DND-41 (cell line): ENCODE data around the gene PGPEP1.

ENCODE experiments used
- CTCF ChIP-seq: IDR thresholded peaks from 2 replicates; pipeline ENCODE4 v1.5.1; 2012; ENCODE audit warnings: borderline replicate concordance, low read length, moderate library complexity, mild to moderate bottlenecking; ENCODE audit not compliant: poor library complexity, severe bottlenecking; ENCODE audit errors: extremely low read depth
- EZH2 ChIP-seq: IDR thresholded peaks from 3 replicates; pipeline ENCODE4 v1.6.1; 2012; ENCODE audit warnings: borderline replicate concordance, low read depth, mild to moderate bottlenecking, moderate library complexity, low read length, inconsistent platforms; ENCODE audit not compliant: severe bottlenecking

GRCh38 chr19:18385675-18386542, 45.5 kb downstream of the PGPEP1 start, which contains the start of gene GDF15:
- no peak for TF ChIP-seq CTCF
- TF ChIP-seq EZH2: no peak
